NCI-H526 treated with DMSO at 0.1 percent for 48 hours (cell line): Measurements from ENCODE around the gene CAPZA1.

Source experiments
- DNase-seq: peaks from one replicate; lab custom pipeline; 2025; lab: John Stamatoyannopoulos, UW

CAPZA1 gene

GRCh38 chr1:112701227-112702066, 81.8 kb downstream of the CAPZA1 start:
- DNase-seq, result no peak

GRCh38 chr1:112702067-112702395, 82.4 kb downstream of the CAPZA1 start:
- no peak for DNase-seq

- DNase-seq, result no peak
These were observed 83.0 kb downstream of the CAPZA1 start for GRCh38 chr1:112702420-112703261.

GRCh38 chr1:112703706-112704105, 84.1 kb downstream of the CAPZA1 start:
- DNase-seq, result no peak

GRCh38 chr1:112704391-112704933, 84.8 kb downstream of the CAPZA1 start:
- DNase-seq, result no peak

- peak; percentile 78 for DNase-seq
These were observed 85.4 kb downstream of the CAPZA1 start for GRCh38 chr1:112704934-112705627.

- DNase-seq, result peak; percentile 64
These were observed 87.0 kb downstream of the CAPZA1 start, which contains the start of gene RHOC for GRCh38 chr1:112706505-112707220. Gene RHOC, minus strand, starts transcription at chr1:112707127. Its CDS starts 3,328 bp downstream, at chr1:112703799.

GRCh38 chr1:112707221-112708001, 87.8 kb downstream of the CAPZA1 start:
- DNase-seq, result peak; percentile 84

GRCh38 chr1:112708002-112708448, 88.4 kb downstream of the CAPZA1 start:
- DNase-seq, result no peak

- DNase-seq, result no peak
These were observed 88.9 kb downstream of the CAPZA1 start for GRCh38 chr1:112708489-112708888.

GRCh38 chr1:112710159-112710558, 90.5 kb downstream of the CAPZA1 start:
- DNase-seq, result no peak

- DNase-seq, result no peak
These were observed 91.0 kb downstream of the CAPZA1 start for GRCh38 chr1:112710586-112710985.

GRCh38 chr1:112711041-112711440, 91.4 kb downstream of the CAPZA1 start:
- no peak for DNase-seq

- DNase-seq, result no peak
These were observed 92.0 kb downstream of the CAPZA1 start for GRCh38 chr1:112711670-112712069.

- DNase-seq, result no peak
These were observed 92.6 kb downstream of the CAPZA1 start for GRCh38 chr1:112712191-112712590.

GRCh38 chr1:112712701-112713128, 93.1 kb downstream of the CAPZA1 start:
- no peak for DNase-seq

GRCh38 chr1:112713466-112714312, 94.1 kb downstream of the CAPZA1 start:
- DNase-seq, result no peak

- DNase-seq, result no peak
These were observed 95.0 kb downstream of the CAPZA1 start for GRCh38 chr1:112714313-112715263.
